GM18526 (cell line): ENCODE data around the gene KRTAP12-3.
"Not testable (repeated sequence)": the region's sequence is repeated elsewhere in the genome, so short reads cannot be mapped to it uniquely, and the experiment has no call there.

ENCODE experiments used
- POLR2A ChIP-seq: IDR thresholded peaks from 3 replicates; pipeline ENCODE4 v1.6.1; 2011; ENCODE audit not compliant: insufficient read length; ENCODE audit errors: extremely low read depth

KRTAP12-3 gene

DNA sequence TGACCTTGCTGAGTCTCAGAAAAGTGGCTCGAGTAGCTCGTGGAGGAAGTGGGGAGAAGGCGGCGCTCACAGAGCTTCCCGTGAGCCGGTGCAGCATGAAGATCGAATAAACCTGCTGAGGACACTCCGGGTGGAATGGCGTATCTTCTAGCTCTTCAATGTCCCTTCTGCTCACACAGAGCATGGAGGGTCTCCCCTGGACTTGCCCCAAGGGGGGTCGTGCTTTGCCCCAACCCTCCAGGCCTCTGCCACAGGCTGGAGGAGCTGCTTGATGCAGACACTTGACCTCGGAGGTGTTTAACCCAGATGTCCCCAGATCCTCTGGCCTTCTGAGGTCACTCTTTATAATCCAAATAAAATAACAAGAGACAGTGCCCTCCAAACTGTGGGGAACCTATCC is 37.0 kb downstream of the KRTAP12-3 start:
- TF ChIP-seq POLR2A, result no peak

DNA sequence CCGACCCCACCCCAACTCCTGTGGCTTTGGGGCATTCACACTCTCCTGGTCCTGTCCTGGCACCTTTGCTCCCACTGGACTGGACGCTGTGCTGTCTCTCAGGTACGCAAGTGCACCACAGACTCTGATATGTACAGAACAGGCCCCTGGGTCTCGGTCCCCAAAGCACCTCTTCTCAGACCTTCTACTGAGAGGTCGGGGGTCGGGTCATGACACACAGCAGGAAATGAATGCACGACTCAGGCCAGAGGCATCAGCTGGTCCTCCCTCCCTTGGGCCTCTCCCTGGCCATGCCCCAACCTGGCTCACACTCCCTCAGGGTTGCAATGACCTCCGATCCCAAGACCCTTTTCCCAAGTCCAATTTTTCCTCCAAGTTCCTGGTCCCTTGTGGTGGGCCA is 37.5 kb downstream of the KRTAP12-3 start:
- no peak for TF ChIP-seq POLR2A

DNA sequence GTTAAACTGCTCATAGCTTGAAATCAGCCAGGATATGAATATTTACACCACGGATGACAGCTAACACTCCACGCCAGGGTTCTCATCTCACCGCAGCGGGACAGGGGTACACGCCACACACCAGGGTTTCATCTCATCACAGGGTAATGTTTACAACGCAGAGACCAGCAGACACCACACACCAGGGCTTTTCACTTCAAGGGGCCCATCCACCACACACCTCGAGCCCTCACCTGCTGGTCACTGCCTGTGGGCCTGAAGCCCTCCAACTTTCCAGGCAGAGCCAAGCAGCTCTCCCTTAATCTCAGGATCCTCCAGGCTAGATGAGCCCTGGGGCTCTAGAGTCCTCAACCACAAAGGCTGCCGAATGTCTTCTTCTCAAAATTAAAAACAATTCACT is 37.9 kb downstream of the KRTAP12-3 start:
- no peak for TF ChIP-seq POLR2A

DNA sequence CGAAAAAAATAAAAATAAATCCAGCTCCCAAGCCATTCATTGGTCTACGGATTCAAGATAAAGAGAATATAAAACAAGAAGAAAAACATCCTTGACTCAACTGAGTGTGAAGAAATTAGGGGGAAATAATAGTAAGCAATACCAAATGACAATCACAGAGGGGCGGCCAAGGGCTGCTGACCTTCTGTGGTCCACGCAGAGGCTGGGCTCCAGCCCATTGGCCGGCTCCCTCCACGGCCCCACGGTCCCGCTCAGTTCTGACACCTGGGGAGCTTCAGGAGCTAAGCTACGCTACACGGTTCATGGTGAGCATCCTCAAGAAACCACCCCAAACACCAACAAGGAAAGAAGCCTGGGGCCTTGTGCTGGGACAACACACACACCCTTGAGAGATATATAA is 38.8 kb downstream of the KRTAP12-3 start:
- TF ChIP-seq POLR2A, result no peak

DNA sequence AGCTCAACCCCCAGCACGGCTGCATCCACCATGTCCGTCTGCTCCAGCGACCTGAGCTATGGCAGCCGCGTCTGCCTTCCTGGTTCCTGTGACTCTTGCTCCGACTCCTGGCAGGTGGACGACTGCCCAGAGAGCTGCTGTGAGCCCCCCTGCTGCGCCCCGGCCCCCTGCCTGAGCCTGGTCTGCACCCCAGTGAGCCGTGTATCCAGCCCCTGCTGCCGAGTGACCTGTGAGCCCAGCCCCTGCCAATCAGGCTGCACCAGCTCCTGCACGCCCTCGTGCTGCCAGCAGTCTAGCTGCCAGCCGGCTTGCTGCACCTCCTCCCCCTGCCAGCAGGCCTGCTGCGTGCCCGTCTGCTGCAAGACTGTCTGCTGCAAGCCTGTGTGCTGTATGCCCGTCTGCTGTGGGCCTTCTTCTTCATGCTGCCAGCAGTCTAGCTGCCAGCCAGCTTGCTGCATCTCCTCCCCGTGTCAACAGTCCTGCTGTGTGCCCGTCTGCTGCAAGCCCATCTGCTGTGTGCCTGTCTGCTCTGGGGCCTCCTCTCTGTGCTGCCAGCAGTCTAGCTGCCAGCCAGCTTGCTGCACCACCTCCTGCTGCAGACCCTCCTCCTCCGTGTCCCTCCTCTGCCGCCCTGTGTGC is 39.6 kb downstream of the KRTAP12-3 start, which contains the start of gene KRTAP10-12:
TSS of gene KRTAP10-12 (plus strand) at position 1 of the 639 bp plus-strand sequence. CDS start at position 31, 30 bp downstream.
- TF ChIP-seq POLR2A, result not testable (repeated sequence)

DNA sequence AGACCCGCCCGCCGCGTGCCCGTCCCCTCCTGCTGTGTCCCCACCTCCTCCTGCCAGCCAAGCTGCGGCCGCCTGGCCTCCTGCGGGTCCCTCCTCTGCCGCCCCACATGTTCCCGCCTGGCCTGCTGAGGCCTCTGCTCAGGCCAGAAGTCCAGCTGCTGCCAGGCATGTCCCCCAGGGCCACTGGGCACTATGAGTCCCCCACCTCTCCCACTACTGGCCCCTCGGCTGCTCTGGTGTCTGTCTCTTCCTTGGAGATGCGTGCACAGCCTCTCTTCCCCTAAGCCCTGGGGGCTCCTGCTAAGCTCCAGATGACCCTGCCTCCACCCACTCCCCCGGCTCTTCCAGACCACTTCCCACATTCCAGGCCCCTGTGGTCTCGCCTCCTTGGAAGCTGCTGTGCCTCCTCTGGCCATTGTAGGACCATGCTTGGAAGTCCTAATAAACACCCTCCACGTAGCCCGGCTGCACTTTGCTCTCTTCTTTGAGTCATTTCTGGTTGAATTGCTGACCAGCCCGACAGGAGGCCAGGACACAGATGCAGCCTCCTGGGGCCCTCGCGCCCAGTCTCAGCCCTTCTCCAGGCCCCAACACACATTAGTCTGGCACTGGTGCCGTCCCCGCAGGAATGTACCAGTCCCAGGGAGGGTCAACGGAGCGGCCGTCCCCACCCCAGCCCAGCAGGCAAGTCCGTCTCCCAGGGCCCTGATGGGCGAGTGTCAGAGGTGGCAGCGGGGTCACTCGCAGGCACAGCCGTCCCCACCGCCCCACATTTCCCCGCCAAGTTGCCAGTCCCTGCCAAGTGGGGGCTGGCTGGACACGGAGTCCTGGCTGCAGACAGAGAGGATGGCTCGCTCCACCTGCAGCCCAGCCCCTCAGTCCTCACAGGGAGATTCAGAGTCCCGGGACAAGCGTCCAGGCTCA is 40.3 kb downstream of the KRTAP12-3 start:
- no peak for TF ChIP-seq POLR2A

DNA sequence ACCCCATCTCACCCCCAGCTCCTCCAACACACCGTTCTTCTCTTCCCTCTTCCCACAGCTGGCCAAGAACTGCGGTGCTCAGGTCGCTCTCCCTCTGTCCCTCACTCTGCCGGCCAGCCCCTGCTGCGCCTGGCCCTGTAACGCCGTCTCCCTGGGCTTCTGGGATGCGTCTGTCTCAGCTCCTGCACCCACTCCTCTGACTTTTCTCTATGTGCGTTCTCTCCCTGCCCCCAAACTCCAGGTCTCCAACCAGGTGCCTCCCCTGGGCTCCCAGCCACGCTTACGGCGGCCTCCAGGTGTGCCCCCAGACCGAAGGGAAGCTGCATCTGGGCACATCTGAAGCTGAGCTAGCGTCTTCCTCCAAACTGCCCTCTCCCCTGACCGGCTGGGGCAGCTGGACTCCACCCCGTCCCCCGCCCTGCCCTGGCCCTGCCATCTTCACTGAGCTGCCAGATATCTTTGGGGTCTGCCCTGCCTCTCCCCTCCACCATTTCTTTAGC is 41.8 kb downstream of the KRTAP12-3 start:
- TF ChIP-seq POLR2A, result no peak

DNA sequence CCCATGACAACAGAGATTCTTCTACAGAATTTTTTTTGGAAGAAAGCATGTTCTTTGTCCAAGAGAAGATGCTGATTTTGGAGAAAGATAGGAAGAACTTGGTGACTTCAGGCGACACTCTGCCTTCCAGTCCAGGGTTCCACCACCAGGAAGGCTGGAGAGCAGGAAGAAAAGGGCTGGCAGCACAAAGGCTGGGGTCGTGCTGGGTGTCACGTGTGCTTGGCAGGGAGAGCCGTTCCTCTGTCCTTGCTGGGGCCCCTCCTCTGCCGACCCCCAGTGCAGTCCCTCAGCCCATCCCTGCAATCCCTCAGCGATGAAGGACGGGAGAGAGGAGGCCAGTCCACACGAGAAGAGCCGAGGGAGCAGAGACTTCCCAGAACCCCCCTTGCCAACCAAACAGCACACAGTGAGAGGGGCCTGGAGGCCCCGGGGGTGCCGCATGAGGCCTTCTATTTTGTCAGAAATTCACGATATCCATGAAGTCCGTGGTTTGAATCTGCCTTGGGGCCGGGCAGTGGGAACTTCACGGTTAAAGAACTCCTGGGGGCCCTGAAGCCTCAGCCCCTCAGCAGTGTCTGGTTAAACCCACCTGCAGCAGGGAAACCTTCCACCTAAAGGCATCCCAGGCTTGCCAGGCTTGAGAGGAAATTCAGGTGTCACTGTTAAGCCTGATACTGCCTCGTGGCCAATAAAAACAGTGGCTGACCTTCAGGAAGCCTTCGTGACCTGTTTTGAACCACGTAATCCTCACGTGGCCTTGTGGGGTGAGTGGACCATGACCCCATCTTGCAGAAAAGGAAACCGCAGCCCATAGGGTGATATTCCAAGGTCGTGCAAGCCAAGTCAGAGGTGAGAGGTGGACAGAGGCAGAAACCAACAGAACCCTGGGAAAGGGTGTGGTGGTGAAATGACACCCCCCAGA is 42.6 kb downstream of the KRTAP12-3 start:
- no peak for TF ChIP-seq POLR2A

DNA sequence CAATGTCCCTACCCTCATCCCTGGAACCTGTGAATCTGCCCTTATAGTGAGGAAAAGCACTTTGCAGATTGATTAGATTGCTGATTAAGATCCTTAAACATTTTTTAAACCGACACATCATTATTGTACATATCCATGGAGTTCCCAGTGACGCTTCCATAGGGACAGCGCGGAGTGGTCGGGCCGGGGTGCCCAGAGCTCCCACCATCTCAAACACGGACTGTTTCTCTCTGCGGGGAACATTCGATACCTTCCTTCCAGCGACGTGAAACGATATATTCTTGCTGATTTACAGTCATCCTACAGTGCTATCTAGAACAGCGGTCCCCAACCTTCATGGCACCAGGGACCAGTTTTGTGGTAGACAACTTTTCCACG is 43.3 kb downstream of the KRTAP12-3 start:
- no peak for TF ChIP-seq POLR2A

DNA sequence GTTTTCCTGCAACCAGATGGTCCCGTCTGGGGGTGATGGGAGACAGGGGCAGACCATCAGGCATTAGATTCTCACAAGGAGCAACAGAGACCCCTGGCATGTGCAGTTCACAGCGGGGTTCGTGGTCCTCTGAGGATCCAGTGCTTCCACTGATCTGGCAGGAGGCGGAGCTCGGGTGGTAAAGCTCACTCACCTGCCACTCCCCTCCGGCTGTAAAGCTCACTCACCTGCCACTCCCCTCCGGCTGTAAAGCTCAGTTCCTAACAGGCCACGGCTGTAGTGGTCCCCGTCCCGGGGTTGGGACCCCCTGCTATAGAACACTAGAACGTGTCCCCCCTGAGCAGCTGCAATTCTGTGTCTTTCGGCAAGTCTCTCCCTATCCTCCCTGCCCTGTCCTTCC is 43.8 kb downstream of the KRTAP12-3 start:
- no peak for TF ChIP-seq POLR2A

DNA sequence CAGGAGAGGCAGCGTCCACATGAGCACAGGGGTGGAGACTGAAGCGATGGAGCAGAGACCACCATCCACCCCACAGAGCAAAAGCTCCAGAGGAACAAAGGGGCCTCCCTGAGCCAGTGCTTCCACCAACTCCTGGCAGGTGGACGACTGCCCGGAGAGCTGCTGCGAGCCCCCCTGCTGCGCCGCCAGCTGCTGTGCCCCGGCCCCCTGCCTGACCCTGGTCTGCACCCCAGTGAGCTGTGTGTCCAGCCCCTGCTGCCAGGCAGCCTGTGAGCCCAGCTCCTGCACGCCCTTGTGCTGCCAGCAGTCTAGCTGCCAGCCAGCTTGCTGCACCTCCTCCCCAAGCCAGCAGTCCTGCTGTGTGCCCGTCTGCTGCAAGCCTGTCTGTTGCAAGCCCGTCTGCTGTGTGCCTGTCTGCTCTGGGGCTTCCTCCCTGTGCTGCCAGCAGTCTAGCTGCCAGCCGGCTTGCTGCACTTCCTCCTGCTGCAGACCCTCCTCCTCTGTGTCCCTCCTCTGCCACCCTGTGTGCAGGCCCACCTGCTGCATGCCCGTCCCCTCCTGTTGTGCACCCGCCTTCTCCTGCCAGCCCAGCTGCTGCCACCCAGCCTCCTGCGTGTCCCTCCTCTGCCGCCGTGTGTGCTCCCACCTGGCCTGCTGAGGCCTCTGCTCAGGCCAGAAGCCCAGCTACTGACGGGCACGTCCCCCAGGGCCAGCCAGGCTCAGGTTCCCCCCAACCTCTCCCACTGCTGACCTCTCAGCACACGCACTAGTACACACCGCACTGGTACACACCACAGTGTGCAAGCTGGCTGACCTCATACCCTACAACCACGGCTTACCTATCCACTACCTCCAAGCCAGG is 44.6 kb downstream of the KRTAP12-3 start:
- TF ChIP-seq POLR2A, result no peak

DNA sequence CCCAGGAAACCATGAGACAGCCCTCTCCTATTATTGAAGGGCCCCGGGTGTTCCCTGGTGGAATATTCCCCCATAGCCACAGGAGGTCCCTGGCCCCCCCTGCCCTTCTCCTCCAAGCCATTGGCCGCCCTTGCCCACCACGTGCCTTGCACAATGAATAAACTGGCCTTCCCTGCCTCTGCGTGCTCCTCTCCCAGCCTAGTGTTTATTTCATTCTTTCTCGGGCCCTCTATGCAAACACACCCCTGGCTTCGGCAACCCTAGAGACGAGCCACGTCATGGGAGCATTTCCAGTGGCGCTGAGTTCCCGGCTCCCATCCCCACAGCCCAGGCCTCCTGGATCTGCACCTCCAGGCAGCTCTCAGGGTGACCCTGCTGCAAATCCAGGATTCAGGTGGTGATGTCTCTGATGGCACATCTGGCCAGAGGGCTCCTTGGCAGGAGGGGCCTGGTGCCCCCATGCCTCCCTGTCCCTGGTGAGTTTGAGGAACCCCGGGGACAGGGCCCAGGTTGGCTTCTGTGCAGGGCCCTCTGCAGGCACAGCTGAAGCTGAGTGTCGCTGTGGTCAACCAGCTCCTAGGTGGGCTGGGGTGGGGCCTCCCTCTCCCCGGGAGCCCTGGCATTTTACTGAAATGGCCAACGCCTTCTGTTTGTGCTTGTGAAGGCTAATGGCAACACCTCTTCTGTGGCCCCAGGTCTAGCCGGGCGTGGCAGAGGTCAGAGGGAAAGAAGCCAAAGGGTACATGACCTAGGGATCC is 45.4 kb downstream of the KRTAP12-3 start:
- no peak for TF ChIP-seq POLR2A
